ENCODE measurements around the gene MAP3K7CL. TPM values are rescaled to one million over a fixed set of nuclear protein-coding genes. Genes with fewer than 3 reads are reported as not detected.

MAP3K7CL gene
- total RNA-seq, 1 donor, result 20.7 TPM

DNA sequence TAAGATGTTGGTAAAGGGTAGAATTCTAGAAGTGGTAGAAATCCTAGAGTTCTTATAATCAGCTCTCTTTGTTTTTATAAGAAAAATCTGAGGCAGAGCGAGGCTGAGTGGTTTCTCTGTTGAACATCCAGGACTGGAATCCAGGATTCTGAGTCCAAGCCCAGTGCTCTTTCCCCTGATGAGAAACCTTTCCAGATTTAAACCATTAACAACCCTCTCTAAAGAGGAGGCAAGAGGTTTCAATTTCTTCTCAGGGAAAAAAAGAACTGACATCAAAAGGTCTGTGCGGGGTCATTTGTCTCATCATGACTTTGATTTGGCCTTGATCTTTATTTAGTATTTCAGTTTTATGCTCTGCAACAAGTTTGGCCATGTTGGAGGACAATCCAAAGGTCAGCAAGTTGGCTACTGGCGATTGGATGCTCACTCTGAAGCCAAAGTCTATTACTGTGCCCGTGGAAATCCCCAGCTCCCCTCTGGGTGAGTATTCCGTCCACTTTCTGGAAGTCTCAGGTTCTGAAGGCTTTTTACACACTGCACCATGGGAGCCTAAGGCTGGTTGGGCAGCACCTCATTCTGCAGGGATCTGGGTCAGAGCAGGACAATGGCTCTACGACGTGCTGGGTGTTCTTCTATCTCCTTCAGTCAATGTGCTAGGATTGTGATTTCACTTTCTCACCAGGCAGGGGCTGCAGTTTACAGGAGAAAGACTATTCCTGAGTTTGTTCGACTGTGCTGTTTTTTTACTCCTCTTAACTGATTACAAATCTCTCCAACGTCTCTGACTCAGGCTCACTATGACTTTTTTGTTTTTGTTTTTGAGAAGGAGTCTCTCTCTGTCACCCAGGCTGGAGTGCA lies 38.1 kb upstream of the MAP3K7CL start:
- no peak overlapping the region for H3K4me3 ChIP-seq (ENCODE audit: low read depth, low read length)
- DNase-seq (ENCODE audit: low read depth), result peak; percentile 77
- TF ChIP-seq, protein P1, sequence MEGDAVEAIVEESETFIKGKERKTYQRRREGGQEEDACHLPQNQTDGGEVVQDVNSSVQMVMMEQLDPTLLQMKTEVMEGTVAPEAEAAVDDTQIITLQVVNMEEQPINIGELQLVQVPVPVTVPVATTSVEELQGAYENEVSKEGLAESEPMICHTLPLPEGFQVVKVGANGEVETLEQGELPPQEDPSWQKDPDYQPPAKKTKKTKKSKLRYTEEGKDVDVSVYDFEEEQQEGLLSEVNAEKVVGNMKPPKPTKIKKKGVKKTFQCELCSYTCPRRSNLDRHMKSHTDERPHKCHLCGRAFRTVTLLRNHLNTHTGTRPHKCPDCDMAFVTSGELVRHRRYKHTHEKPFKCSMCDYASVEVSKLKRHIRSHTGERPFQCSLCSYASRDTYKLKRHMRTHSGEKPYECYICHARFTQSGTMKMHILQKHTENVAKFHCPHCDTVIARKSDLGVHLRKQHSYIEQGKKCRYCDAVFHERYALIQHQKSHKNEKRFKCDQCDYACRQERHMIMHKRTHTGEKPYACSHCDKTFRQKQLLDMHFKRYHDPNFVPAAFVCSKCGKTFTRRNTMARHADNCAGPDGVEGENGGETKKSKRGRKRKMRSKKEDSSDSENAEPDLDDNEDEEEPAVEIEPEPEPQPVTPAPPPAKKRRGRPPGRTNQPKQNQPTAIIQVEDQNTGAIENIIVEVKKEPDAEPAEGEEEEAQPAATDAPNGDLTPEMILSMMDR (IDR thresholded peaks at IDR 0.05; ENCODE audit: insufficient read depth, low read depth, low read length), result peak; percentile 31

DNA sequence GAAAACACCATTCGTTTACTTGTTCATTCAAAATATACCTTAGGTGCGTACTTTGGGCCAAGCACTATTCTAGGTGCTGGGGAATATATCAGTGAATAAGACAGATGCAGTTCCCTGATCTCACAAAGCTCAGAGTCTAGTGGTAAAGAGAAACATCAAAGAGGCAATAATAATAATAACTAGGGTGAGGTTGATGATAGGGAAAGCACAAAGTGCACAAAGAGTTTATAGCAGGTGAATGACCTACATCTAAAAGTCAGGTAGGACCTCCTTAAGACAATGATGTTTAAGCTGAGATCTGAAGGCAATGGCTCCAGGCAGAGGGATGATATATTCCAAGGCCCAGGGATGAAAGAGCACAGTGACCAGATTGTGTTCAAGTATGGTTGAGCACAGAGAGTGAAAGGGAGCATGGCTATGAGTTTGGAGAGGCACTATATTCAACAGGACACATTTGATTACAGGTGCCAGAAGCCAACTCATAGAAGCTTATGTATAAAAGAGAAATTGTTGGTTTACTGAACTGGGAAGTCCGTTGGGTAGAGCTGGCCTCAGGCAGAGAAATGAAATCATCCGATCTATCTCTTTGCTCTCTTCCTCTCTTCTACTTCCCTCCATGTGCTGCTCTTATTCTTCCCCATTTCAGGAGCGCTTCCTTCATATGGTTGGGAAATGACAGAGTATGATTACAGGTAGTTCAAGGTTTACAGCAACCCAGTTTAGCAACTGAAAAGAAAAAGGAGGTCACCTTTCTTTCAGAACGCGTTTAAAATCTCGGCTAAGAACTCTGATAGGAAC lies 34.0 kb upstream of the MAP3K7CL start:
- TF ChIP-seq, protein P1 (IDR thresholded peaks at IDR 0.05; ENCODE audit: insufficient read depth, low read depth, low read length), result no peak
- no peak for DNase-seq (ENCODE audit: low read depth)
- no peak overlapping the region for H3K4me3 ChIP-seq (ENCODE audit: low read depth, low read length)

- TF ChIP-seq, protein P1 (IDR thresholded peaks at IDR 0.05; ENCODE audit: insufficient read depth, low read depth, low read length), result no peak
- H3K4me3 ChIP-seq (ENCODE audit: low read depth, low read length), result no peak overlapping the region
- peak; percentile 47 for DNase-seq (ENCODE audit: low read depth)
These were observed 32.3 kb upstream of the MAP3K7CL start for GRCh38 chr21:29098156-29098555.

DNA sequence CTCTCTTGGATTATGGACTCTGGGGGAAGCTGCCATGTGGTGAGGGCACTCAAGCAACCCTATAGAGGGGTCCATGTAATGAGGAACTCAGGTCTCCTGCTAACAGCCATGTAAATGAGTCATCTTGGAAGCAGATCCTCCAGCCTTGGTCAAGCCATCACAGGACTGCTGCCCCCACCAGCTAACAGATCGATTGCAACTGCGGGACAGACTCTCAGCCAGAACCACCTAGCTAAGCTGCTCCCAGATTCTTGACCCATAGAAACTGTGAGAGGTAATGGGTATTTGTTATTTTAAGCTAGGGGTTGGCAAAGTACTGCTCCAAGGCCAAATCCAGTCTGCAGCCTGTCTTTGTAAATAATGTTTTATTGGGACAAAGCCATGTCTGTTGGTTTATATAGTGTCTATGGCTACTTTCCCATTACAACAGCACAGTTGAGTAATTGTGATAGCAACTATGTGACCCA lies 27.6 kb upstream of the MAP3K7CL start:
- DNase-seq (ENCODE audit: low read depth), result peak; percentile 70
- H3K4me3 ChIP-seq (ENCODE audit: low read depth, low read length), result no peak overlapping the region
- TF ChIP-seq, protein P1 (IDR thresholded peaks at IDR 0.05; ENCODE audit: insufficient read depth, low read depth, low read length), result no peak

GRCh38 chr21:29104239-29104708 lies 26.2 kb upstream of the MAP3K7CL start:
- TF ChIP-seq, protein P1 (IDR thresholded peaks at IDR 0.05; ENCODE audit: insufficient read depth, low read depth, low read length), result no peak
- peak; percentile 22 for DNase-seq (ENCODE audit: low read depth)

DNA sequence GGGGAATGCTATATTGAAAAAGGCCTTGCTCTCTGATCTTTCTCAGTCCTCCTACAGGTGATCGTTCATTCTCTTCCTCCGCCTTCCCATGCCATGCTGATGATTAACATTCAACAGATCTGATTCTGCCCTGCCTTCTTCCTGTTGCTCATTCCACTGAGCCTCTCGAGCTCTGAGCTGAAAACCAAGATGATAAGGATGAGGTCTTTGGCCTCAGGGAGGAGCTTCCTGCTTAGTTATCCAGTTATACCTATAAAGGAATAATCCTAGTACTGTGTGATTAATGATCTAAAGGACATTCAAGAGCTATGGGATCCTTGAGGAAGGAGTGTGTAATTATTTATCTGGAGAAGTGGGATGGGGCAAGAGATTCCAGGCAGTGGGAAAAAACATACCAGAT lies 25.2 kb upstream of the MAP3K7CL start:
- peak; percentile 82 for DNase-seq (ENCODE audit: low read depth)
- TF ChIP-seq, protein P1 (IDR thresholded peaks at IDR 0.05; ENCODE audit: insufficient read depth, low read depth, low read length), result no peak
- no peak overlapping the region for H3K4me3 ChIP-seq (ENCODE audit: low read depth, low read length)

More at GRCh38 chr21:29104239-29104708, 26.2 kb upstream of the MAP3K7CL start:
- H3K4me3 ChIP-seq (ENCODE audit: low read depth, low read length), result no peak overlapping the region

All from fibroblast of villous mesenchyme (primary cell).